Upper lobe of right lung (tissue), 1 donor: ENCODE results near the gene OR2D2. TPM values are rescaled to one million over a fixed set of nuclear protein-coding genes. Genes with fewer than 3 reads are reported as not detected.

ENCODE experiments used
- ATAC-seq: fragments of 200-7000 bp; cut with Tn5 transposase; one replicate; pipeline ENCODE4 v1.9.1; 2020; ENCODE audit warnings: mild to moderate bottlenecking, moderate library complexity
- DNase-seq: peaks from one replicate; pipeline ENCODE4 v3.0.0-alpha.2; 2020
- H3K27ac ChIP-seq: fragments of 200-600 bp; one replicate; pipeline ENCODE4 v1.8.0; 2022
- H3K27me3 ChIP-seq: fragments of 200-600 bp; one replicate; pipeline ENCODE4 v1.8.0; 2022; ENCODE audit warnings: mild to moderate bottlenecking
- H3K36me3 ChIP-seq: fragments of 200-600 bp; one replicate; pipeline ENCODE4 v1.8.0; 2022
- H3K4me1 ChIP-seq: fragments of 200-600 bp; one replicate; pipeline ENCODE4 v1.8.0; 2022
- H3K4me3 ChIP-seq: fragments of 200-600 bp; one replicate; pipeline ENCODE4 v1.8.0; 2022; ENCODE audit warnings: mild to moderate bottlenecking
- H3K9me3 ChIP-seq: fragments of 200-600 bp; one replicate; pipeline ENCODE4 v1.8.0; 2022
- intact Hi-C: fragments of 100-400 bp; cut with DNase I; formaldehyde crosslinking; loops from one replicate; pipeline ENCODE4 v1.11.0; 2022
- total RNA-seq: library from RNA; stranded (reverse); fragmentation: NEBNext Ultra II Directional; extraction: Animal tissue kit (Norgen Biotek cat#: 25700); gene quantifications from one replicate; pipeline ENCODE4 v1.2.1, GENCODE V29; 2021
- TF ChIP-seq, protein P1 (sequence below): fragments of 200-600 bp; IDR thresholded peaks from one replicate; pipeline ENCODE4 v1.8.0; 2022; ENCODE audit warnings: antibody characterized with exemption
- donor health status: DM: no; HTN: yes; CAD: no; lungs with severe emphysema.

Gene OR2D2
- total RNA-seq, 1 donor from 2014 or later, result not detected

DNA sequence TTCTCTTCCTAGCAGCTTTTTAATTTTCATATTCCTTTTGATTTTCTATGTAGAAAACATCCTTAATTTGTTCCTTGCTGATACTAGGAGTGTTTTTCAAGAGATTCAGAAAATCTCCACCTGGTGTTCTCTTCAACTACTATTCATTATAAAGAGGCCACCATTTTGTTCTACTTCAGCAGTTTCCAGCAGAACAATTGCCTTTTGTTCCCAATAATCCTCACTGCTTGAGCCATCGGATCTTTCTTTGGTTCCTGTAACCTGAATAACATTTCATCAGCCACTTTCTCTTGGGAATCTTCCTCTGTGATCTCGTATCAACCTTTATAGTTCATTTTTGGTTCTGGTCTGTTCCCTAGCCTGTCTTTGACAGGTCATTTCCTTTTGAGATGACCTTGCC is 48.6 kb downstream of the OR2D2 start:
- no peaks in the 10 kb centered on the region for H3K36me3 ChIP-seq
- H3K27ac ChIP-seq, result no peak overlapping the region
- no peaks in the 10 kb centered on the region for H3K9me3 ChIP-seq
- no peak for DNase-seq
- no peaks in the 10 kb centered on the region for H3K4me1 ChIP-seq
- H3K4me3 ChIP-seq, result no peak overlapping the region
- TF ChIP-seq, protein P1, sequence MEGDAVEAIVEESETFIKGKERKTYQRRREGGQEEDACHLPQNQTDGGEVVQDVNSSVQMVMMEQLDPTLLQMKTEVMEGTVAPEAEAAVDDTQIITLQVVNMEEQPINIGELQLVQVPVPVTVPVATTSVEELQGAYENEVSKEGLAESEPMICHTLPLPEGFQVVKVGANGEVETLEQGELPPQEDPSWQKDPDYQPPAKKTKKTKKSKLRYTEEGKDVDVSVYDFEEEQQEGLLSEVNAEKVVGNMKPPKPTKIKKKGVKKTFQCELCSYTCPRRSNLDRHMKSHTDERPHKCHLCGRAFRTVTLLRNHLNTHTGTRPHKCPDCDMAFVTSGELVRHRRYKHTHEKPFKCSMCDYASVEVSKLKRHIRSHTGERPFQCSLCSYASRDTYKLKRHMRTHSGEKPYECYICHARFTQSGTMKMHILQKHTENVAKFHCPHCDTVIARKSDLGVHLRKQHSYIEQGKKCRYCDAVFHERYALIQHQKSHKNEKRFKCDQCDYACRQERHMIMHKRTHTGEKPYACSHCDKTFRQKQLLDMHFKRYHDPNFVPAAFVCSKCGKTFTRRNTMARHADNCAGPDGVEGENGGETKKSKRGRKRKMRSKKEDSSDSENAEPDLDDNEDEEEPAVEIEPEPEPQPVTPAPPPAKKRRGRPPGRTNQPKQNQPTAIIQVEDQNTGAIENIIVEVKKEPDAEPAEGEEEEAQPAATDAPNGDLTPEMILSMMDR, result no peak
- no peaks in the 10 kb centered on the region for H3K27me3 ChIP-seq
- intact Hi-C loops, result no loop called here
- ATAC-seq, result no peak

DNA sequence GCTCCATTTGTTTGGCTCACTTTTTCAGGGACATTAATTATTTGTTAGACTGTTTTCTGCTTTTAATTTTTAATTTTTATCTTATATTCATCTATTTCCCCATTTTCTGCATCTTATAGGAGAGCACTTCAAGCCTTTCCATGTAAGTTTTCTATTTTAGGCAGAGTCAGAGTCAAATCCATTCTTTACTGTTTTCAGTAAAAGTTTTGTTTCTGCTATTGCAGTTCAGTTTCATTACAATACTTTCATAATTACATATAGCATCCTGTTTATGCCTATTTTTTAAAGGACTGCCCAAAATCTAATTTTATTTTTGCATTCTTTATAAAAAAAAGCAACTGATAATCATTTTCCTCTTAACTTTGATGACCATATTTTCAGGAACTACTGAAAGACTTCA is 50.6 kb downstream of the OR2D2 start:
- no peak overlapping the region for H3K4me3 ChIP-seq
- H3K4me1 ChIP-seq, result no peaks in the 10 kb centered on the region
- intact Hi-C loops, result no loop called here
- TF ChIP-seq, protein P1, result no peak
- no peaks in the 10 kb centered on the region for H3K36me3 ChIP-seq
- H3K9me3 ChIP-seq, result no peaks in the 10 kb centered on the region
- no peak for DNase-seq
- no peak overlapping the region for H3K27ac ChIP-seq
- no peaks in the 10 kb centered on the region for H3K27me3 ChIP-seq
- ATAC-seq, result no peak

Other genes starting within 250 kb of the OR2D2 start
- gene DCHS1, start 236.7 kb downstream of the OR2D2 start, total RNA-seq, result 28.0 TPM
- gene MRPL17, start 209.2 kb downstream of the OR2D2 start, total RNA-seq, result 35.1 TPM
- gene OR2AG2, start 120.5 kb downstream of the OR2D2 start, total RNA-seq, result 0.14 TPM
- gene OR2AG1, start 109.5 kb downstream of the OR2D2 start, total RNA-seq, result not detected
- not detected for gene OR6A2, start 92.8 kb downstream of the OR2D2 start, total RNA-seq
- not detected for gene OR10A5, start 46.8 kb downstream of the OR2D2 start, total RNA-seq
- not detected for gene OR10A2, start 29.4 kb downstream of the OR2D2 start, total RNA-seq
- not detected for gene OR10A4, start 15.9 kb downstream of the OR2D2 start, total RNA-seq
- gene OR2D3, start 28.5 kb upstream of the OR2D2 start, total RNA-seq, result not detected
- gene ZNF215, start 33.9 kb upstream of the OR2D2 start, total RNA-seq, result 2.4 TPM
- 3.7 TPM for gene ZNF214, start 127.8 kb upstream of the OR2D2 start, total RNA-seq
- not detected for gene NLRP14, start 128.0 kb upstream of the OR2D2 start, total RNA-seq
- not detected for gene RBMXL2, start 196.5 kb upstream of the OR2D2 start, total RNA-seq